Thyroid gland (tissue), 4 donors: Measurements from ENCODE around the gene BRS3.

Source experiments
- POLR2A ChIP-seq, 2 donors: fragments of 450-650 bp; IDR thresholded peaks; one replicate each; pipeline ENCODE4 v1.6.1; 2017; ENCODE audit warnings: antibody characterized with exemption in 2 of 2, mild to moderate bottlenecking in 2 of 2, moderate library complexity in 1 of 2
- TF ChIP-seq, protein P1 (sequence below), 6 experiments: fragments of 200-600 bp in 3 of 6; fragments of 450-650 bp in 3 of 6; sonication (generic) in 3 of 6; IDR thresholded peaks; one replicate each; pipeline ENCODE4 v1.5.1; 2016 to 2019; ENCODE audit warnings: antibody characterized with exemption in 6 of 6, mild to moderate bottlenecking in 2 of 6, inconsistent platforms in 1 of 6, moderate library complexity in 1 of 6

- TF ChIP-seq, protein P1, sequence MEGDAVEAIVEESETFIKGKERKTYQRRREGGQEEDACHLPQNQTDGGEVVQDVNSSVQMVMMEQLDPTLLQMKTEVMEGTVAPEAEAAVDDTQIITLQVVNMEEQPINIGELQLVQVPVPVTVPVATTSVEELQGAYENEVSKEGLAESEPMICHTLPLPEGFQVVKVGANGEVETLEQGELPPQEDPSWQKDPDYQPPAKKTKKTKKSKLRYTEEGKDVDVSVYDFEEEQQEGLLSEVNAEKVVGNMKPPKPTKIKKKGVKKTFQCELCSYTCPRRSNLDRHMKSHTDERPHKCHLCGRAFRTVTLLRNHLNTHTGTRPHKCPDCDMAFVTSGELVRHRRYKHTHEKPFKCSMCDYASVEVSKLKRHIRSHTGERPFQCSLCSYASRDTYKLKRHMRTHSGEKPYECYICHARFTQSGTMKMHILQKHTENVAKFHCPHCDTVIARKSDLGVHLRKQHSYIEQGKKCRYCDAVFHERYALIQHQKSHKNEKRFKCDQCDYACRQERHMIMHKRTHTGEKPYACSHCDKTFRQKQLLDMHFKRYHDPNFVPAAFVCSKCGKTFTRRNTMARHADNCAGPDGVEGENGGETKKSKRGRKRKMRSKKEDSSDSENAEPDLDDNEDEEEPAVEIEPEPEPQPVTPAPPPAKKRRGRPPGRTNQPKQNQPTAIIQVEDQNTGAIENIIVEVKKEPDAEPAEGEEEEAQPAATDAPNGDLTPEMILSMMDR (IDR thresholded peaks at IDR 0.05): no peak
- no peak for TF ChIP-seq POLR2A (IDR thresholded peaks at IDR 0.05)
Measured at GRCh38 chrX:136488706-136489105, 959 bp downstream of the BRS3 start.
